GM12878 (cell line): Measurements from ENCODE around the gene PPP2R2D. TPM values are rescaled to one million over a fixed set of nuclear protein-coding genes. Genes with fewer than 3 reads are reported as not detected.

Experiments used
- ATAC-seq: fragments of 200-7000 bp; cut with Tn5 transposase; 3 replicates; pipeline ENCODE4 v1.9.1; 2020; ENCODE audit warnings: mild to moderate bottlenecking, moderate library complexity
- BruUV-seq: library from RNA; stranded (reverse); fragments of 400-500 nt; replicated peaks from 2 replicates; lab custom pipeline; 2021; lab: Mats Ljungman, UMichigan
- CTCF ChIA-PET: fragments of 300-600 bp; sonication (Branson Sonifier 250); formaldehyde crosslinking; extraction: SDS; loops from one replicate; lab custom pipeline; 2021; ENCODE audit warnings: inconsistent platforms; lab: Yijun Ruan, JAX
- POLR2A ChIA-PET: fragments of 350-600 bp; formaldehyde crosslinking; extraction: SDS; loops from one replicate; lab custom pipeline; 2021; ENCODE audit warnings: inconsistent platforms; lab: Charles Lee
- RAD21 ChIA-PET: fragments of 300-600 bp; sonication (Branson Sonifier 250); formaldehyde crosslinking; loops from one replicate; lab custom pipeline; 2023; ENCODE audit warnings: antibody characterized with exemption; ENCODE audit not compliant: unreplicated experiment; lab: Charles Lee
- SMC1A ChIA-PET: fragments of 300-600 bp; sonication (Branson Sonifier 250); formaldehyde crosslinking; loops from one replicate; lab custom pipeline; 2023; ENCODE audit not compliant: unreplicated experiment, uncharacterized antibody; lab: Charles Lee
- DNase-seq: peaks from one replicate; pipeline ENCODE4 v3.0.0-alpha.2; 2011; ENCODE audit warnings: low read depth, low spot score
- FAIRE-seq: peaks from 3 replicates; lab custom pipeline; 2011; peaks lifted over from hg19 to GRCh38; lab: Jason Lieb, UNC
- H2AFZ ChIP-seq: 2 replicates; pipeline ENCODE4 v1.6.0; 2011; ENCODE audit warnings: low read depth, low read length, control low read depth; ENCODE audit not compliant: control insufficient read depth
- H3K27ac ChIP-seq: 2 replicates; pipeline ENCODE4 v1.5.1; 2011; ENCODE audit warnings: control low read depth; ENCODE audit not compliant: control insufficient read depth, insufficient read depth
- H3K27me3 ChIP-seq, 2 experiments: replicated peaks in 1 of 2; 2 replicates each; pipeline versions ENCODE4 v1.6.0 to v1.6.1; 2011; ENCODE audit warnings: low read length in 1 of 2; ENCODE audit not compliant: control insufficient read depth in 2 of 2, insufficient read depth in 2 of 2
- H3K36me3 ChIP-seq, 2 experiments: 2 replicates each; pipeline ENCODE4 v1.5.1; 2011; ENCODE audit warnings: low read length in 1 of 2; ENCODE audit not compliant: control insufficient read depth in 2 of 2, insufficient read depth in 2 of 2
- H3K4me1 ChIP-seq: 2 replicates; pipeline ENCODE4 v1.6.1; 2011; ENCODE audit warnings: mild to moderate bottlenecking, low read length, moderate library complexity, mixed read lengths; ENCODE audit not compliant: control insufficient read depth, insufficient read depth
- H3K4me2 ChIP-seq: 2 replicates; pipeline ENCODE4 v1.6.0; 2011; ENCODE audit warnings: control low read depth; ENCODE audit not compliant: control insufficient read depth, insufficient read depth
- H3K4me3 ChIP-seq: fragments of 200-600 bp; sonication (generic); 2 replicates; pipeline ENCODE4 v1.5.1; 2016
- H3K79me2 ChIP-seq: 2 replicates; pipeline ENCODE4 v1.6.0; 2011; ENCODE audit warnings: low read length; ENCODE audit not compliant: control insufficient read depth, insufficient read depth
- H3K9ac ChIP-seq: 2 replicates; pipeline ENCODE4 v1.8.0; 2011; ENCODE audit warnings: low read length, control low read depth, mixed read lengths; ENCODE audit not compliant: control insufficient read depth, insufficient read depth
- H3K9me3 ChIP-seq: replicated peaks from 3 replicates; pipeline ENCODE4 v1.5.1; 2011; ENCODE audit warnings: mild to moderate bottlenecking, low read length; ENCODE audit not compliant: control insufficient read depth, insufficient read depth
- H4K20me1 ChIP-seq: 2 replicates; pipeline ENCODE4 v1.6.0; 2011; ENCODE audit not compliant: control insufficient read depth, insufficient read depth
- CREM ChIP-seq: IDR thresholded peaks from 2 replicates; pipeline ENCODE4 v1.6.1; 2014; ENCODE audit warnings: antibody characterized with exemption, low read depth
- EGR1 ChIP-seq, 2 experiments: IDR thresholded peaks; 1 replicate in 1 of 2; 2 replicates in 1 of 2; pipeline ENCODE4 v1.6.1; 2011 to 2012; ENCODE audit warnings: low read depth in 2 of 2, low read length in 2 of 2, borderline replicate concordance in 1 of 2, mild to moderate bottlenecking in 1 of 2, moderate library complexity in 1 of 2
- FOS ChIP-seq: IDR thresholded peaks from 3 replicates; pipeline ENCODE4 v1.6.1; 2011; ENCODE audit warnings: borderline replicate concordance; ENCODE audit not compliant: insufficient read length; ENCODE audit errors: extremely low read depth
- FOXM1 ChIP-seq: IDR thresholded peaks from 2 replicates; pipeline ENCODE4 v1.6.1; 2012; ENCODE audit warnings: low read depth, mild to moderate bottlenecking, inconsistent platforms, low read length, moderate library complexity
- KLF5 ChIP-seq: fragments of 450-650 bp; IDR thresholded peaks from 2 replicates; pipeline ENCODE4 v1.6.1; 2014; ENCODE audit warnings: mild to moderate bottlenecking; ENCODE audit not compliant: partially characterized antibody
- ZNF274 ChIP-seq: IDR thresholded peaks from one replicate; pipeline ENCODE4 v1.8.0; 2011; ENCODE audit not compliant: insufficient read length, insufficient read depth
- ZNF622 ChIP-seq: fragments of 450-650 bp; IDR thresholded peaks from 2 replicates; pipeline ENCODE4 v1.6.1; 2017; ENCODE audit warnings: mild to moderate bottlenecking, inconsistent platforms
- WGBS: methylation state at CpG from one replicate; pipeline ENCODE4 v1.1.6; 2016; ENCODE audit warnings: low lambda C conversion rate; ENCODE audit not compliant: insufficient replicate concordance, insufficient coverage; ENCODE audit errors: missing lambda C conversion rate; 5-methylcytosine and 5-hydroxymethylcytosine counted together
- in situ Hi-C: fragments of 300-500 bp; cut with MboI; formaldehyde crosslinking; loops from 9 replicates; pipeline ENCODE4 v1.14.3; 2018; ENCODE audit warnings: mixed read lengths
- intact Hi-C: fragments of 100-400 bp; cut with micrococcal nuclease; formaldehyde crosslinking; loops from one replicate; pipeline ENCODE4 v1.14.2; 2022; ENCODE audit not compliant: unreplicated experiment
- polyA plus RNA-seq, 11 experiments: library from polyadenylated mRNA; depleted of rRNA in 4 of 11; unstranded in 6 of 11; stranded (reverse) in 5 of 11; fragments of >200 nt; fragmentation: Nextera tagmentation in 4 of 11; fragmentation: Illumina TruSeq in 1 of 11; extraction: Ambion mirVana in 4 of 11; extraction: Trizol in 1 of 11; gene quantifications; 1 replicate in 1 of 11; 2 replicates in 10 of 11; pipeline versions ENCODE4 v1.2.1 to v1.2.3, GENCODE V29; 2011 to 2016; ENCODE audit warnings: inconsistent platforms in 2 of 11, missing spikeins in 2 of 11, low read depth in 1 of 11
- total RNA-seq, 4 experiments: library from RNA; depleted of rRNA in 3 of 4; stranded (reverse); fragments of >200 nt in 3 of 4; fragmentation: Illumina TruSeq in 1 of 4; extraction: Trizol in 1 of 4; gene quantifications; 2 replicates each; pipeline versions ENCODE4 v1.2.1 to v1.2.3, GENCODE V29; 2013 to 2021
- TF ChIP-seq, protein P1 (sequence below): fragments of 450-650 bp; formaldehyde crosslinking; IDR thresholded peaks from 2 replicates; pipeline ENCODE4 v1.4.0; 2020; ENCODE audit warnings: mild to moderate bottlenecking, moderate library complexity
- TF ChIP-seq, protein P2 (sequence below): IDR thresholded peaks from 2 replicates; pipeline ENCODE4 v1.6.1; 2012; ENCODE audit warnings: improper control_type of control experiment, low read depth, low read length; ENCODE audit not compliant: insufficient replicate concordance
- TF ChIP-seq, protein P3 (sequence below): fragments of 450-650 bp; IDR thresholded peaks from 2 replicates; pipeline ENCODE4 v1.6.1; 2014; ENCODE audit warnings: mild to moderate bottlenecking

PPP2R2D gene
- total and polyA plus RNA-seq, 10 of the 15 experiments (the other 5 are each of a cell fraction or from before 2014, with no cell fraction given): 2.8 to 41.9 (median 21.8) TPM

DNA sequence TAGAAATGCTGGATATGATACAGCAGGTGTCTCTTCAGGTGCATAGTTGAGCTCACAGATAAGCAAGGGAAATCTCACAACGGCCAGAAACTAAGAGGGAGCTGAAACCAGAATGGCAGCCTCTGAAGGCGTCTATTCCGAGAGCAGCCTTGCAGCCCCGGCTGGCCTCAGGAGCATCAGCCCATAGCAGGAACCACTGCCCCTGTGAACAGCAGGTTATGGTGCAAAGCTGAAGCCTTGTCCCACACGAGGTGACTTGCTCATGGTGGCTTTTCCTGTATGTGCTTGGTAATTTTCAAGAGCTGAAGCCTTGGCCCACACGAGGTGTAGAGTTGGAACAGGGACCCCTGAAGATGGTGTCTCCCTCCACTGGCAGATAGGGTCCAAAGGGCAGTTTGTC, 47.7 kb downstream of the PPP2R2D start:
- Histone ChIP-seq H3K79me2 (no peaks in the 10 kb centered on the region), H4K20me1 (no peaks in the 10 kb centered on the region), H3K9me3 (no peaks in the 10 kb centered on the region), H3K27ac (no peak overlapping the region), H3K4me2 (no peak overlapping the region), H3K4me3 (no peak overlapping the region), H2AFZ (no peak overlapping the region), H3K4me1 (no peaks in the 10 kb centered on the region), H3K36me3 (peaks cover 27 to 34% of the 10 kb centered on the region in 2 experiments), H3K9ac (no peak overlapping the region), H3K27me3 (no peaks in the 10 kb centered on the region)
- ChIA-PET SMC1A (no interaction called here), POLR2A (no interaction called here), CTCF (no interaction called here), RAD21 (no interaction called here)
- TF ChIP-seq, protein P1, sequence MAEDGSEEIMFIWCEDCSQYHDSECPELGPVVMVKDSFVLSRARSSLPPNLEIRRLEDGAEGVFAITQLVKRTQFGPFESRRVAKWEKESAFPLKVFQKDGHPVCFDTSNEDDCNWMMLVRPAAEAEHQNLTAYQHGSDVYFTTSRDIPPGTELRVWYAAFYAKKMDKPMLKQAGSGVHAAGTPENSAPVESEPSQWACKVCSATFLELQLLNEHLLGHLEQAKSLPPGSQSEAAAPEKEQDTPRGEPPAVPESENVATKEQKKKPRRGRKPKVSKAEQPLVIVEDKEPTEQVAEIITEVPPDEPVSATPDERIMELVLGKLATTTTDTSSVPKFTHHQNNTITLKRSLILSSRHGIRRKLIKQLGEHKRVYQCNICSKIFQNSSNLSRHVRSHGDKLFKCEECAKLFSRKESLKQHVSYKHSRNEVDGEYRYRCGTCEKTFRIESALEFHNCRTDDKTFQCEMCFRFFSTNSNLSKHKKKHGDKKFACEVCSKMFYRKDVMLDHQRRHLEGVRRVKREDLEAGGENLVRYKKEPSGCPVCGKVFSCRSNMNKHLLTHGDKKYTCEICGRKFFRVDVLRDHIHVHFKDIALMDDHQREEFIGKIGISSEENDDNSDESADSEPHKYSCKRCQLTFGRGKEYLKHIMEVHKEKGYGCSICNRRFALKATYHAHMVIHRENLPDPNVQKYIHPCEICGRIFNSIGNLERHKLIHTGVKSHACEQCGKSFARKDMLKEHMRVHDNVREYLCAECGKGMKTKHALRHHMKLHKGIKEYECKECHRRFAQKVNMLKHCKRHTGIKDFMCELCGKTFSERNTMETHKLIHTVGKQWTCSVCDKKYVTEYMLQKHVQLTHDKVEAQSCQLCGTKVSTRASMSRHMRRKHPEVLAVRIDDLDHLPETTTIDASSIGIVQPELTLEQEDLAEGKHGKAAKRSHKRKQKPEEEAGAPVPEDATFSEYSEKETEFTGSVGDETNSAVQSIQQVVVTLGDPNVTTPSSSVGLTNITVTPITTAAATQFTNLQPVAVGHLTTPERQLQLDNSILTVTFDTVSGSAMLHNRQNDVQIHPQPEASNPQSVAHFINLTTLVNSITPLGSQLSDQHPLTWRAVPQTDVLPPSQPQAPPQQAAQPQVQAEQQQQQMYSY (CRISPR knock-in tag): no peak
- TF ChIP-seq ZNF622 (no peak), KLF5 (no peak), FOXM1 (no peak), CREM (no peak), FOS (no peak), ZNF274 (no peak), EGR1 (IDR thresholded peaks at IDR 0.05; ENCODE audit: borderline replicate concordance in 1 of 2, low read depth in 2 of 2, low read length in 2 of 2) (no peak)
- TF ChIP-seq, protein P2, sequence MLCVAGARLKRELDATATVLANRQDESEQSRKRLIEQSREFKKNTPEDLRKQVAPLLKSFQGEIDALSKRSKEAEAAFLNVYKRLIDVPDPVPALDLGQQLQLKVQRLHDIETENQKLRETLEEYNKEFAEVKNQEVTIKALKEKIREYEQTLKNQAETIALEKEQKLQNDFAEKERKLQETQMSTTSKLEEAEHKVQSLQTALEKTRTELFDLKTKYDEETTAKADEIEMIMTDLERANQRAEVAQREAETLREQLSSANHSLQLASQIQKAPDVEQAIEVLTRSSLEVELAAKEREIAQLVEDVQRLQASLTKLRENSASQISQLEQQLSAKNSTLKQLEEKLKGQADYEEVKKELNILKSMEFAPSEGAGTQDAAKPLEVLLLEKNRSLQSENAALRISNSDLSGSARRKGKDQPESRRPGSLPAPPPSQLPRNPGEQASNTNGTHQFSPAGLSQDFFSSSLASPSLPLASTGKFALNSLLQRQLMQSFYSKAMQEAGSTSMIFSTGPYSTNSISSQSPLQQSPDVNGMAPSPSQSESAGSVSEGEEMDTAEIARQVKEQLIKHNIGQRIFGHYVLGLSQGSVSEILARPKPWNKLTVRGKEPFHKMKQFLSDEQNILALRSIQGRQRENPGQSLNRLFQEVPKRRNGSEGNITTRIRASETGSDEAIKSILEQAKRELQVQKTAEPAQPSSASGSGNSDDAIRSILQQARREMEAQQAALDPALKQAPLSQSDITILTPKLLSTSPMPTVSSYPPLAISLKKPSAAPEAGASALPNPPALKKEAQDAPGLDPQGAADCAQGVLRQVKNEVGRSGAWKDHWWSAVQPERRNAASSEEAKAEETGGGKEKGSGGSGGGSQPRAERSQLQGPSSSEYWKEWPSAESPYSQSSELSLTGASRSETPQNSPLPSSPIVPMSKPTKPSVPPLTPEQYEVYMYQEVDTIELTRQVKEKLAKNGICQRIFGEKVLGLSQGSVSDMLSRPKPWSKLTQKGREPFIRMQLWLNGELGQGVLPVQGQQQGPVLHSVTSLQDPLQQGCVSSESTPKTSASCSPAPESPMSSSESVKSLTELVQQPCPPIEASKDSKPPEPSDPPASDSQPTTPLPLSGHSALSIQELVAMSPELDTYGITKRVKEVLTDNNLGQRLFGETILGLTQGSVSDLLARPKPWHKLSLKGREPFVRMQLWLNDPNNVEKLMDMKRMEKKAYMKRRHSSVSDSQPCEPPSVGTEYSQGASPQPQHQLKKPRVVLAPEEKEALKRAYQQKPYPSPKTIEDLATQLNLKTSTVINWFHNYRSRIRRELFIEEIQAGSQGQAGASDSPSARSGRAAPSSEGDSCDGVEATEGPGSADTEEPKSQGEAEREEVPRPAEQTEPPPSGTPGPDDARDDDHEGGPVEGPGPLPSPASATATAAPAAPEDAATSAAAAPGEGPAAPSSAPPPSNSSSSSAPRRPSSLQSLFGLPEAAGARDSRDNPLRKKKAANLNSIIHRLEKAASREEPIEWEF: no peak
- TF ChIP-seq, protein P3, sequence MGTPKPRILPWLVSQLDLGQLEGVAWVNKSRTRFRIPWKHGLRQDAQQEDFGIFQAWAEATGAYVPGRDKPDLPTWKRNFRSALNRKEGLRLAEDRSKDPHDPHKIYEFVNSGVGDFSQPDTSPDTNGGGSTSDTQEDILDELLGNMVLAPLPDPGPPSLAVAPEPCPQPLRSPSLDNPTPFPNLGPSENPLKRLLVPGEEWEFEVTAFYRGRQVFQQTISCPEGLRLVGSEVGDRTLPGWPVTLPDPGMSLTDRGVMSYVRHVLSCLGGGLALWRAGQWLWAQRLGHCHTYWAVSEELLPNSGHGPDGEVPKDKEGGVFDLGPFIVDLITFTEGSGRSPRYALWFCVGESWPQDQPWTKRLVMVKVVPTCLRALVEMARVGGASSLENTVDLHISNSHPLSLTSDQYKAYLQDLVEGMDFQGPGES: no peak
- intact Hi-C loops: no loop called here
- no TSS peak for BruUV-seq
- ATAC-seq: no peak
- in situ Hi-C loops: no loop called here
- WGBS: 85% methylated on average over 6 of the region's 6 CpGs
- no peak for DNase-seq
- FAIRE-seq: no peak
